Measurements from ENCODE around the gene STK24. TPM values are rescaled to one million over a fixed set of nuclear protein-coding genes. Genes with fewer than 3 reads are reported as not detected.

STK24 gene
- total and polyA plus RNA-seq, 2 of the 8 experiments (the other 6 are each of a cell fraction or from before 2014, with no cell fraction given): 62.8 to 143 TPM

DNA sequence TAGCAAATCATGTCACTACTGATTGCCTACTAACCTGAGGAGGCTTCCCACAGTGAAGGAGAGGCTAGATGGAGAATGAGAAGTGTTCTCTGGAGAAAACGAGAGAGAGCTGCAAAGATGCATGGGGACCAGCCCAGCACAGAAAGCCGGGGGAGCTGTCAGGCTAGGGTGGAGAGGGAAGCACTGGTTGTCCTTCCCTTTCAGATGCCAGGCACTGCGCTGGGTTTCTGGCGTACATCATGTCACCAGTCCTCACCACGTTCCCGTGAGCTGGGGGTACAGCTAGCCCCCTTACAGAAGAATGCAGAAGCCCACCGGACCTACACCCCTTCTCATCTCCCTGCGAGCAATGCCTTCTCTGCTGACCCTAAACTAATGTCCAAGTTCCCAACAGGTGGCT, 86.0 kb downstream of the STK24 start:
- Histone ChIP-seq H3K4me1 (replicated peaks in 1 of 4; ENCODE audit: control insufficient read depth in 3 of 4, insufficient read depth in 4 of 4, low read length in 3 of 4) (peaks cover 7 to 23% (median 16%) of the 10 kb centered on the region in 4 experiments), H3K23ac (ENCODE audit: insufficient read length) (no peak overlapping the region), H3K4ac (replicated peaks; ENCODE audit: insufficient read length, low read depth, low read length) (no peak overlapping the region), H3K79me1 (ENCODE audit: low read depth, low read length) (peaks cover 19% of the 10 kb centered on the region), H4K5ac (ENCODE audit: insufficient read length, low read depth, low read length) (no peak overlapping the region), H3K4me3 (ENCODE audit: extremely low read depth in 1 of 4, insufficient read depth in 2 of 4, low read depth in 3 of 4, low read length in 4 of 4) (no peak overlapping the region), H3K27me3 (replicated peaks in 1 of 4; ENCODE audit: control insufficient read depth in 3 of 4, extremely low read depth in 1 of 4, insufficient read depth in 3 of 4, low read length in 3 of 4) (no peaks in the 10 kb centered on the region), H4K20me1 (replicated peaks in 1 of 2; ENCODE audit: control insufficient read depth in 1 of 2, insufficient read depth in 2 of 2, low read length in 2 of 2) (peaks cover 15 to 33% of the 10 kb centered on the region in 2 experiments), H3K79me2 (ENCODE audit: control insufficient read depth in 1 of 2, insufficient read depth in 2 of 2, low read length in 2 of 2) (peaks cover 7 to 94% of the 10 kb centered on the region in 2 experiments), H3K9ac (replicated peaks in 1 of 4; ENCODE audit: extremely low read depth in 1 of 4, low read depth in 3 of 4, low read length in 3 of 4) (no peak overlapping the region), H2BK20ac (ENCODE audit: low read length) (no peak overlapping the region), H2BK12ac (ENCODE audit: low read depth, low read length) (no peak overlapping the region), H2AK5ac (ENCODE audit: low read depth, low read length) (no peak overlapping the region), H2AFZ (ENCODE audit: low read length) (no peak overlapping the region), H3K36me3 (ENCODE audit: control insufficient read depth in 2 of 4, insufficient read depth in 4 of 4, low read length in 3 of 4) (no peaks in the 10 kb centered on the region), H3K14ac (ENCODE audit: insufficient read length) (no peak overlapping the region), H4K91ac (replicated peaks; ENCODE audit: insufficient read length, low read length) (no peak overlapping the region), H4K8ac (ENCODE audit: extremely low read depth, insufficient read depth, low read length) (no peak overlapping the region; the same call in none of the 2 replicates), H3K23me2 (ENCODE audit: low read depth, low read length) (no peaks in the 10 kb centered on the region), H3K4me2 (ENCODE audit: insufficient read depth in 1 of 2, low read depth in 2 of 2, low read length in 2 of 2) (no peak overlapping the region), H3K27ac (ENCODE audit: low read depth, low read length) (no peak overlapping the region), H3K9me3 (ENCODE audit: insufficient read depth in 2 of 2, low read depth in 1 of 2, low read length in 1 of 2) (no peaks in the 10 kb centered on the region), H2BK120ac (replicated peaks; ENCODE audit: low read depth, low read length) (no peak overlapping the region), H2BK5ac (ENCODE audit: low read depth, low read length) (peak overlapping the region; percentile 55; the same call in 1 of the 2 replicates), H3K18ac (ENCODE audit: extremely low read depth, low read length) (no peak overlapping the region), H2BK15ac (ENCODE audit: low read length) (no peak overlapping the region), H3K56ac (replicated peaks; ENCODE audit: insufficient read length, low read depth, low read length) (no peak overlapping the region)
- CTCF ChIA-PET (ENCODE audit: partially characterized antibody): interaction anchor here (0.5 to 1.5 kb wide), 5 partner anchors 18 to 162 kb away, joined by 3 to 6 read pairs (median 3); no protein-coding TSS in a partner anchor
- POLR2A ChIA-PET (ENCODE audit: partially characterized antibody): interaction anchor here (0.6 to 1.0 kb wide), 2 partner anchors 60 to 86 kb away, joined by 4 read pairs; partner anchors contain the start of gene STK24
- no peak for TF ChIP-seq CREB1 (IDR thresholded peaks at IDR 0.05)
- FAIRE-seq (no peak), DNase-seq (ENCODE audit: low read depth in 1 of 2, low spot score in 2 of 2) (no peak)
- WGBS, 2 experiments (ENCODE audit: extremely low coverage in 1 of 2, insufficient coverage in 1 of 2, insufficient read length in 1 of 2, insufficient replicate concordance in 2 of 2, low coverage in 1 of 2, low lambda C conversion rate in 2 of 2, missing lambda C conversion rate in 1 of 2): 83% methylated on average over 8 of the region's 8 CpGs; no CpG with 5 or more reads in 1 of the 2 experiments
